AG09309 (cell line): ENCODE results near the gene PALM3.

ENCODE experiments used
- DNase-seq: peaks from one replicate; pipeline ENCODE4 v3.0.0-alpha.2; 2010; ENCODE audit warnings: low read depth
- H3K4me3 ChIP-seq: 2 replicates; pipeline ENCODE4 v1.5.1; 2011; ENCODE audit warnings: mild to moderate bottlenecking, low read depth, low read length, moderate library complexity; ENCODE audit not compliant: control insufficient read depth
- TF ChIP-seq, protein P1 (sequence below): IDR thresholded peaks from 2 replicates; pipeline ENCODE4 v1.5.1; 2011; ENCODE audit warnings: mild to moderate bottlenecking, low read depth, low read length, inconsistent platforms; ENCODE audit not compliant: insufficient read depth, control insufficient read depth; ENCODE audit errors: missing control alignments

The PALM3 gene

DNA sequence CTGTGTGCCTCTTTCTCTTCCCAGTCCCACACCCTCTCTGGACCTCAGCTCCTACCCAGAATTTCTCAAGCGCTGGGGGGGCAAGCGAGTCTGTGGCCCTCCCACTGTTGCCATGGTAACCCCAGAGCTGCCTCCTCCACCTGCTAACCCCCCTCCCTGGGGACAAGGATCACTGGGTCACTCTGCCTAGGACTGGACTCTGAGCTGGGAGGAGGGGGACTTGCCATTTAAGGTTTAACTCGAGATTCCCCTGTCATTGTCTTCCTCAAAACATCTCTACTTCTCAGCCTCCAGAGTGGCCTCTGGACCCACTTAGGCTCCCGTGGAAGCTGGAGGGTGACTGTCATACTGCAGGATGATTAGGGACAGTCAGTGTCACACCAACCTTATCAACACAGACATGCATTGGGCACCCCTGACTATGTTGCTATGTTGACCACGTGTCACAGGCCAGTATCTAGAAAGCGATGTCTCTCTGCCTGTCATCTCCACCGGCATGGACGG lies 2.2 kb downstream of the PALM3 start:
- TF ChIP-seq, protein P1, sequence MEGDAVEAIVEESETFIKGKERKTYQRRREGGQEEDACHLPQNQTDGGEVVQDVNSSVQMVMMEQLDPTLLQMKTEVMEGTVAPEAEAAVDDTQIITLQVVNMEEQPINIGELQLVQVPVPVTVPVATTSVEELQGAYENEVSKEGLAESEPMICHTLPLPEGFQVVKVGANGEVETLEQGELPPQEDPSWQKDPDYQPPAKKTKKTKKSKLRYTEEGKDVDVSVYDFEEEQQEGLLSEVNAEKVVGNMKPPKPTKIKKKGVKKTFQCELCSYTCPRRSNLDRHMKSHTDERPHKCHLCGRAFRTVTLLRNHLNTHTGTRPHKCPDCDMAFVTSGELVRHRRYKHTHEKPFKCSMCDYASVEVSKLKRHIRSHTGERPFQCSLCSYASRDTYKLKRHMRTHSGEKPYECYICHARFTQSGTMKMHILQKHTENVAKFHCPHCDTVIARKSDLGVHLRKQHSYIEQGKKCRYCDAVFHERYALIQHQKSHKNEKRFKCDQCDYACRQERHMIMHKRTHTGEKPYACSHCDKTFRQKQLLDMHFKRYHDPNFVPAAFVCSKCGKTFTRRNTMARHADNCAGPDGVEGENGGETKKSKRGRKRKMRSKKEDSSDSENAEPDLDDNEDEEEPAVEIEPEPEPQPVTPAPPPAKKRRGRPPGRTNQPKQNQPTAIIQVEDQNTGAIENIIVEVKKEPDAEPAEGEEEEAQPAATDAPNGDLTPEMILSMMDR, result no peak
- no peak overlapping the region for H3K4me3 ChIP-seq
- no peak for DNase-seq

DNA sequence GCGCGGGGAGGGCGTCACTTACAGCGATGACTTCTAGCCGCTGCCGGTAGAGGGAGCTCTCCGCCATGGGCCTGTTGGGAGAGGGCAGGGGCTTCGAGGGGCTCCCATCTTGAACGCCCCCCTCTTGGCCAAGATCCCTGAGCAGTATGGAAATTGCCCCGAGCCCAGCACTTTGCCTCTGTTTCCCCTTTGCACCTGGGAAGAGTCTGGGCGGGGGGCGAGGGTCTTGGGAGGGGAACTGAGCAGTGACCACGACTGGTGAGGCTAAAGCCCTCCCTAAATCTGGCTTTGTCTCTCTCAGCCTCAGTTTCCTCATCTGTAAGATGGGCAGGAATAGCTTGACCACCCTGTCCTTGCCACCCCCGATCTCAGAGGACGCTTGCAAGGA lies 2.8 kb downstream of the PALM3 start:
- no peak overlapping the region for H3K4me3 ChIP-seq
- DNase-seq, result no peak
- TF ChIP-seq, protein P1, result peak; percentile 77

DNA sequence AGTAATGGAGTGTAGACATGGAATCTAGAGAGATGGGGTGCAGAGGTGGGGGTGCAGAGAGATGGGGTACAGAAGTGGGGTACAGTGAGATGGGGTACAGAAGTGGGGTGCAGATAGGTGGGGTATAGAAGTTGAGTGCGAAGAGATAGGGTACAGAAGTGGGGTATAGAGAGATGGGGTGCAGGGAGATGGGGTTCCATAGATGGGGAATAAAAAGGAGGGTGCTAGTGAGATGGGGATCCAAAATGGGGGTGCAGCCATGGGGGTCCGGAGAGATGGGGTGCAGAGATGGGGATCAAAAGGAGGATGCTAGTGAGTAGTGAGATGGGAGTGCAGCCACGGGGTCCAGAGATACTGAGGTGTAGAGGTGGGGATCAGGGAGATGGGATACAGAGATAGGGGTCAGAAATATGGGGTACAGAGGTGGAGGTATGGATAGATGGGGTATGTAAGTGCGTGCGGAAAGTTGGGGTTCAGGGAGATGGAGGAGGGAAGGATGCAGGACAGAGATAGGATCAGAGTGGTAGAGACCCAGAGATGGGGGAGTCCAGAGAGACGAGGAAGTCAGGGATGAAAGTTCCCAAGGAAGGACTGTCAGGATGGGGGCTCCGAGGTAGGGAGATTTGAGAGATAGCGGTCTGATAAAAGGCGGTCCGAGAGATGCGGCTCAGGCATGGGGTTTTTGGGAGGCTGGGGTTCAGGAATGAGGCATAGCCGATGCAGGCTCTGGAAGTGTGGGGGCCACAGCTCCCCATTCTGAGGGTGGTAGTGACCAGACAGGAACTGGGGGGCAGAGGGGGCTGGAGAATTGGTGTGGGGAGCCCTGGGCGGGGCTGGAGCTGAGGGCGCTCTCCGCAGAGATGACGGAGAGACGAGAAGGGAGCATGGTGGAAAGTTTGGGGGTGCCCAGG lies 3.4 kb downstream of the PALM3 start:
- H3K4me3 ChIP-seq, result no peak overlapping the region; the same call in 1 of the 2 replicates
- TF ChIP-seq, protein P1, result no peak
- DNase-seq, result no peak

DNA sequence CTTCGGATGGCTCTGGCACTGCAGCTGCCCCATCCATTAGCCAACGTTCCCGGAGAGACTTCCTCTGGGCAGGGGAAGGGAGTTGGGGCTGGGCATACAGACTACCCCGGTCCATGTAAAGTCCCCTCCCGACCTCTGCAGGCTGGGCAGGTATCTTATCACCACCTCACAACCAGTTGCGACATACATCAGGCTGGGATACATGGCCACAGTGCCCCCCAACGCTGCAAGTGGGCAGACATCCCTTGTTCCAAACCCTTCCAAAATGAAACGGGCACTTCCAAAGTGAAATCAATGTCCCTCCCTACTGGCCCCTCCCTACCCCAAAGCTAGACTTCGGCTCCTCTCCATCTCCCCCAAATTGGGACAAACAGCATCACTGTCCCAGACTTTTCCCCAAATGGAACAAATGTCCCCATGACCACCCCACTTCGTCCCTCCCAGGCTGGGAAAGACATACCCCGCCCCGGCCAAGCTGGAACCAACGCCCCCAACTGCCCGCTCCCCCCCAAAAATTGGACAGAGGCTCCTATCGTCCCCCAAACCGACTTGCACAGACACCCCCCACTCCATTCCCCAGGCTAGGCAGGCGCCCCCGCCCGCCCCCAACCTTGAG lies 5.0 kb downstream of the PALM3 start:
- TF ChIP-seq, protein P1, result no peak
- DNase-seq, result no peak
- peak overlapping the region; percentile 4; the same call in 1 of the 2 replicates for H3K4me3 ChIP-seq

DNA sequence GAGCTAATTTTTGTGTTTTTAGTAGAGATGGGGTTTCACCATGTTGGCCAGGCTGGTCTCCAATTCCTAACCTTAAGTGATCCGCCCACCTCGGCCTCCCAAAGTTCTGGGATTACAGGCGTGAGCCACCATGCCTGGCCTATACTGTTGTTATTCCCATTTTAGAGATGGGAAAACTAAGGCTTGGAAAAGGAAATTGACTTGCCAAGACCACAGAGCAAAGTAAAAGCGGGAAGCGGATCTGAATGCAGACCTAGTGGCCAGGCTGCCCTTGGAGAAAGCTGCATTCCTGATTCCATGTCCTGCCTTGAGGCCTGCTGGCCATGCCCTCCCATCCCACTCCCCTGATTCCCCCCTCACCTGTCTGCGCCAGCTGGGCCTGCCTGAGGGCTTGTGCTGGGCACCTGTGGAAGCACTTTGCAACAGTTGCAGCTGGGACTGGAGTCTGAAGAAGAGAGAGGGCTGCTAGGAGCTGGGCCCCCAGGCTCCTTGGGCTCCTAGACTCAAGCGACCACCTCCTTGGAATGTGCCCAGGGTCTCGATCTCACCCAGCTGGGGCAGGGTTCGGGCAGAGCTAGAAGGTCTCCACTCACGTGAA lies 5.7 kb downstream of the PALM3 start:
- no peak for DNase-seq
- TF ChIP-seq, protein P1, result no peak

DNA sequence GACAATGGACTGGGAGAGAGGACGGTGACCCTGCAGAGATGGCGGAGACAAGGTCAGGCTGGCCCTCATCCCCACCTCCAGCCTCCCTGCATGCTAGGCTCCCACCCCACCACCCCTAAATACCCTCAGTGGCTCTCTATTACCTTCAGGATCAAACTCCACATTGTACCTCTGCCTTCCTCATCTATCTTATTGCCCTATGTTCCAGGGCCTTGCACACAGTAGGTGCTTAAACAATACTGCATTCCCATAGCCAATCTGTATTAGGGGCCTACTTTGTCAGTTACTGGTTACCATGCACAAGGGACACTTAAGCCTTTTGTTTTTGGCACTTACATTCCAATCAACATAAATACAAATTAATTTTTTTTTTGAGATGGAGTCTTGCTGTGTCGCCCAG lies 6.5 kb downstream of the PALM3 start:
- DNase-seq, result no peak
- H3K4me3 ChIP-seq, result no peak overlapping the region
- TF ChIP-seq, protein P1, result no peak

More for the DNA sequence above, 5.7 kb downstream of the PALM3 start:
- H3K4me3 ChIP-seq, result no peak overlapping the region
